MCF 10A (cell line): Measurements from ENCODE around the gene TMEM151A. TPM values are rescaled to one million over a fixed set of nuclear protein-coding genes. Genes with fewer than 3 reads are reported as not detected.
"Not testable (repeated sequence)": the region's sequence is repeated elsewhere in the genome, so short reads cannot be mapped to it uniquely, and the experiment has no call there.

Source experiments
- BruUV-seq: library from RNA; stranded (reverse); fragments of 400-500 nt; replicated peaks from 2 replicates; lab custom pipeline; 2021; lab: Mats Ljungman, UMichigan
- CTCF ChIA-PET: fragments of 300-600 bp; sonication (Branson Sonifier 250); formaldehyde crosslinking; extraction: SDS; loops from one replicate; lab custom pipeline; 2021; ENCODE audit warnings: antibody characterized with exemption, inconsistent platforms; lab: Yijun Ruan, JAX
- POLR2A ChIA-PET: fragments of 300-600, 350-650 bp; sonication (Branson Sonifier 250); formaldehyde crosslinking; extraction: SDS; loops from one replicate; lab custom pipeline; 2020; ENCODE audit warnings: antibody characterized with exemption, inconsistent platforms; lab: Yijun Ruan, JAX
- DNase-seq: peaks from one replicate; pipeline ENCODE4 v3.0.0-alpha.2; 2018; ENCODE audit not compliant: unreplicated experiment
- H3K27ac Mint-ChIP-seq: one replicate; pipeline ENCODE4 v1.8.0; 2022; ENCODE audit warnings: mild to moderate bottlenecking, low read depth, mixed read lengths; ENCODE audit not compliant: unreplicated experiment
- H3K27me3 Mint-ChIP-seq: one replicate; pipeline ENCODE4 v1.8.0; 2022; ENCODE audit warnings: mixed read lengths; ENCODE audit not compliant: insufficient read depth, unreplicated experiment
- H3K36me3 Mint-ChIP-seq: one replicate; pipeline ENCODE4 v1.8.0; 2022; ENCODE audit warnings: mild to moderate bottlenecking, moderate library complexity, mixed read lengths; ENCODE audit not compliant: insufficient read depth, unreplicated experiment
- H3K4me1 Mint-ChIP-seq: one replicate; pipeline ENCODE4 v1.8.0; 2022; ENCODE audit warnings: mixed read lengths; ENCODE audit not compliant: insufficient read depth, unreplicated experiment
- H3K4me3 Mint-ChIP-seq: one replicate; pipeline ENCODE4 v1.8.0; 2022; ENCODE audit warnings: mild to moderate bottlenecking, moderate library complexity, mixed read lengths; ENCODE audit not compliant: unreplicated experiment
- H3K9me3 Mint-ChIP-seq: one replicate; pipeline ENCODE4 v1.8.0; 2022; ENCODE audit warnings: mixed read lengths; ENCODE audit not compliant: unreplicated experiment
- intact Hi-C: fragments of 100-400 bp; cut with micrococcal nuclease; formaldehyde crosslinking; loops from 2 replicates; pipeline ENCODE4 v1.14.1; 2022
- total RNA-seq: library from RNA; stranded (reverse); gene quantifications from 2 replicates; pipeline ENCODE4 v1.2.3, GENCODE V29; 2022
- TF ChIP-seq, protein P1 (sequence below): fragments of 200-600 bp; IDR thresholded peaks from one replicate; pipeline ENCODE4 v1.8.0; 2022; ENCODE audit warnings: antibody characterized with exemption, mild to moderate bottlenecking; ENCODE audit not compliant: unreplicated experiment

TMEM151A gene
- total RNA-seq, 1 experiment from 2014 or later, result not detected

DNA sequence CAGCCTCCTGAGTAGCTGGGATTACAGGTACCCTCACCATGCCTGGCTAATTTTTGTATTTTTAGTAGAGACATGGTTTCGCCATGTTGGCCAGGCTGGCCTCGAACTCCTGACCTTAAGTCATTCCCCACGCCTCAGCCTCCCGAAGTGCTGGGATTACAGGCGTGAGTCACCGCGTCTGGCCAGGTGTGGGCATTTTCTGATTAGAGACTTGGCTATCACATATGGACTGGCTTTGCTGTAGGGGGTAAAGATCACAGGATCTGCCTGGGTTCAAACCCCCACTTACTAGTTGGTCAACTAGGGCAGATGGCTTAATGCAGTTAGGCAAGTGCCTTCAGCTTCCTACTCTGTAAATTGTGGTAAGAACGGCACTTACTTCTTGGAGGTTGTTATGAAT lies 18.6 kb downstream of the TMEM151A start:
- intact Hi-C loops, result no loop called here

DNA sequence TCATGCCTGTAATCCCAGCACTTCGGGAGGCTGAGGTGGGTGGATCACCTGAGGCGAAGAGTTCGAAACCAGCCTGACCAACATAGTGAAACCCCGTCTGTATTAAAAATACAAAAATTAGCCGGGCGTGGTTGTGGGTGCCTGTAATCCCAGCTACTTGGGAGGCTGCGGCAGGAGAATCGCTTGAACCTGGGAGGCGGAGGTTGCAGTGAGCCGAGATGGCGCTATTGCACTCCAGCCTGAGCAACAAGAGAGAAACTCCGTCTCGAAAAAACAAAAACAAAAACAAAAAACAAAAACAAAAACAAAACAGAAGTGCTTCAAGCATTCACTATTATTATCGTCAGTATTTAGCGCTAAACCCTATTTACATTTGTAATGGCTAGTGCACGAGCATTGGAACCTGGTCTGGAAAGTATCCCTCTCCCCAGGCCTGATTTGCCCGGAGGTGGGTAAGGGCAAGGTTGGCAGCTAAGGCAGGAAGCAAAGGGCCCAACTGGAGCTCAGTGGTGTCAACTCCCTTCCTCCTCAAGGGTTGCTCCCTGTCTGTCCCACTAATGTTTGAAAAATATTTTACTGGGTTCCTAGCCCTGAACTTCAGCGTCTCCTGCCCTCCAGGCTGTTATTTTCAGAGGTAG lies 19.2 kb downstream of the TMEM151A start:
- not testable (repeated sequence) for H3K4me3 Mint-ChIP-seq
- POLR2A ChIA-PET, result interaction anchor here (0.9 to 3.5 kb wide), 12 partner anchors 14 to 78 kb away, joined by 3 to 45 read pairs (median 7); partner anchors contain the start of genes BRMS1, RIN1, SLC29A2 and YIF1A
- H3K27ac Mint-ChIP-seq, result peak overlapping the region; percentile 81

More for the DNA sequence above, 18.6 kb downstream of the TMEM151A start:
- no peak overlapping the region for H3K27ac Mint-ChIP-seq
- POLR2A ChIA-PET, result interaction anchor here (0.9 to 3.4 kb wide), 4 partner anchors 20 to 34 kb away, joined by 3 to 19 read pairs (median 3); partner anchors contain the start of genes BRMS1 and YIF1A
- no peaks in the 10 kb centered on the region for H3K9me3 Mint-ChIP-seq
- CTCF ChIA-PET, result interaction anchor here (0.7 to 5.5 kb wide), 6 partner anchors 22 to 79 kb away, joined by 3 to 48 read pairs (median 5); partner anchors contain the start of gene RIN1
- no peak for DNase-seq
- BruUV-seq, result no TSS peak
- H3K4me3 Mint-ChIP-seq, result no peak overlapping the region
- H3K4me1 Mint-ChIP-seq, result peaks cover 8% of the 10 kb centered on the region
- H3K27me3 Mint-ChIP-seq, result no peaks in the 10 kb centered on the region
- H3K36me3 Mint-ChIP-seq, result no peaks in the 10 kb centered on the region
- TF ChIP-seq, protein P1, sequence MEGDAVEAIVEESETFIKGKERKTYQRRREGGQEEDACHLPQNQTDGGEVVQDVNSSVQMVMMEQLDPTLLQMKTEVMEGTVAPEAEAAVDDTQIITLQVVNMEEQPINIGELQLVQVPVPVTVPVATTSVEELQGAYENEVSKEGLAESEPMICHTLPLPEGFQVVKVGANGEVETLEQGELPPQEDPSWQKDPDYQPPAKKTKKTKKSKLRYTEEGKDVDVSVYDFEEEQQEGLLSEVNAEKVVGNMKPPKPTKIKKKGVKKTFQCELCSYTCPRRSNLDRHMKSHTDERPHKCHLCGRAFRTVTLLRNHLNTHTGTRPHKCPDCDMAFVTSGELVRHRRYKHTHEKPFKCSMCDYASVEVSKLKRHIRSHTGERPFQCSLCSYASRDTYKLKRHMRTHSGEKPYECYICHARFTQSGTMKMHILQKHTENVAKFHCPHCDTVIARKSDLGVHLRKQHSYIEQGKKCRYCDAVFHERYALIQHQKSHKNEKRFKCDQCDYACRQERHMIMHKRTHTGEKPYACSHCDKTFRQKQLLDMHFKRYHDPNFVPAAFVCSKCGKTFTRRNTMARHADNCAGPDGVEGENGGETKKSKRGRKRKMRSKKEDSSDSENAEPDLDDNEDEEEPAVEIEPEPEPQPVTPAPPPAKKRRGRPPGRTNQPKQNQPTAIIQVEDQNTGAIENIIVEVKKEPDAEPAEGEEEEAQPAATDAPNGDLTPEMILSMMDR, result no peak

DNA sequence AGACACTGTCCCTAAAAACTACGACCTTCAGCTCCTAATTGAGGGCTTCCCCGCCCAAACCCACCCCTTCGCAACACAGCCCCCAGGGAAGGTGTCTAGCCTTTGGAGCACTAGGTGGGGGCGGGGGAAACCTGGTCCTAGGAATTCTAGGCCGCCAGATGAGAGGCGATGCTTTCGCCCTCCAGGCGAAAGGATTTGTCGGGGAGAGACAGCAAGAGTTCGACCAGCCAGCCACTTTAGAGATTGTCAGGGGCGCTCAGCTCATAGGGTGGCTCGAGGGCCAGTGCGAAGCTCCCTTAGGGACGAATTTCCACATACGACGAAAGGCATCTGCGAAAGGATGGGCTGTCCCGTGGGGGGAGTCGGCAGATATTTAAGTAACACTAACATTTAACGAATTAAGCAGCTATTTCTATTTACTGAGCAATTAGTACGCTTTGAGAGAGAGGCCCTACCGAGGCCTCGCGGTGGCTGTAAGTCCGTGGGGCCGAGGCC lies 19.8 kb downstream of the TMEM151A start:
- ChIA-PET POLR2A (interaction anchor here (0.9 to 3.5 kb wide), 13 partner anchors 13 to 308 kb away, joined by 3 to 45 read pairs (median 6); partner anchors contain the start of genes BRMS1, RIN1, SLC29A2 and YIF1A), CTCF (interaction anchor here (0.6 to 5.5 kb wide), 32 partner anchors 9 to 1897 kb away, joined by 3 to 48 read pairs (median 5); partner anchors contain the start of genes BRMS1, MRPL11, NPAS4 and RIN1)
- intact Hi-C loops, result loop anchor here (1.0 kb wide), 1 partner anchor 78 kb away; no protein-coding TSS in a partner anchor
- Mint-ChIP-seq H3K27me3 (no peaks in the 10 kb centered on the region), H3K4me3 (peak overlapping the region; percentile 79), H3K4me1 (peaks cover 12% of the 10 kb centered on the region), H3K27ac (peak overlapping the region; percentile 81), H3K9me3 (no peaks in the 10 kb centered on the region), H3K36me3 (no peaks in the 10 kb centered on the region)
- BruUV-seq, result no TSS peak
- no peak for DNase-seq
- TF ChIP-seq, protein P1, result no peak

More for the DNA sequence above, 19.2 kb downstream of the TMEM151A start:
- not testable (repeated sequence) for H3K27me3 Mint-ChIP-seq, DNase-seq, H3K9me3 Mint-ChIP-seq, BruUV-seq, H3K36me3 Mint-ChIP-seq
- CTCF ChIA-PET, result interaction anchor here (0.6 to 5.5 kb wide), 27 partner anchors 9 to 606 kb away, joined by 3 to 48 read pairs (median 6); partner anchors contain the start of genes BRMS1, MRPL11 and RIN1
- intact Hi-C loops, result loop anchor here (1.0 kb wide), 1 partner anchor 78 kb away; no protein-coding TSS in a partner anchor
- H3K4me1 Mint-ChIP-seq, result peaks cover 12% of the 10 kb centered on the region

DNA sequence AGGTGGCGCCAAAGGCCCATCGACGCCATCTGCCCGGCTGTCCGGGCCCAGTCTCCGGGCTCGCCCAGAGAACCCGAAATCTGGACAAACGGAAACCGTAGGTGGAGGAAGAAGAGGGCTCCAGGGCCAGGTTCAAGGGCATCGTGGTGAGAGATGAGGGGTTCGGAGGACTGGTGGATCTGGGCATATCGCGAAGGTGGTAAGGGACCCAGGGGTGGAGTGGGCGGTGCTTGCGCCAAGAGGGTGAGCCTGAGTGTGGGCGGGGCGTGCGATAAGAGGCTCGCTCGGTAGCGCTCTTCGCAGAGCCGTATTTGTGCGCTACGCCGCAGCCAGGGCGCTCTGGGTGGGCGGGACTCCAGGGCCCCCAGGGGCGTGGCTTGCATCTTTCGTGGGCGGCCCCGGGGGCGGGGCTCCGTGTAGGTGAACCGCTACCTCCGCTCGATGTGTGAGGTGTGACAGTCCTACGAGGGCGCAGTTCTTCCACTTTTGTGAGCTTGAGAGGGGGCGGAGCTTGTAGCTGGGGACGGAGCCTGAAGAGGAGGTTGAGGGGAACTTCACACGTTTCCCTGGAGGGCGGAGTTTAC lies 20.4 kb downstream of the TMEM151A start:
- DNase-seq, result peak; percentile 92

More for the DNA sequence above, 20.4 kb downstream of the TMEM151A start:
- intact Hi-C loops, result loop anchor here (1.0 to 2.0 kb wide), 6 partner anchors 16 to 127 kb away; partner anchors contain the start of genes MRPL11, RIN1 and YIF1A
- Mint-ChIP-seq H3K27me3 (no peaks in the 10 kb centered on the region), H3K36me3 (no peaks in the 10 kb centered on the region), H3K4me3 (peak overlapping the region; percentile 79), H3K9me3 (no peaks in the 10 kb centered on the region), H3K4me1 (peaks cover 12% of the 10 kb centered on the region), H3K27ac (peak overlapping the region; percentile 81)
- ChIA-PET CTCF (interaction anchor here (0.6 to 5.5 kb wide), 36 partner anchors 9 to 1897 kb away, joined by 3 to 48 read pairs (median 4); partner anchors contain the start of genes BRMS1, MRPL11, NPAS4 and RIN1), POLR2A (interaction anchor here (0.6 to 3.5 kb wide), 27 partner anchors 8 to 934 kb away, joined by 3 to 45 read pairs (median 4); partner anchors contain the start of genes B4GAT1, BRMS1, DPP3 and RAB1B)
- no TSS peak for BruUV-seq
- TF ChIP-seq, protein P1, result peak; percentile 97
